SK-N-SH (cell line): ENCODE results near the gene SYNJ2. TPM values are rescaled to one million over a fixed set of nuclear protein-coding genes. Genes with fewer than 3 reads are reported as not detected.

Experiments
- CTCF ChIA-PET: fragments of 300-600, 350-600 bp; formaldehyde crosslinking; extraction: SDS; loops from one replicate; lab custom pipeline; 2021; lab: Yijun Ruan, JAX
- POLR2A ChIA-PET: fragments of 350-600 bp; sonication (Branson Sonifier 250); formaldehyde crosslinking; extraction: SDS; loops from one replicate; lab custom pipeline; 2020; ENCODE audit warnings: antibody characterized with exemption, inconsistent platforms; lab: Yijun Ruan, JAX
- DNase-seq: peaks from one replicate; pipeline ENCODE4 v3.0.0; 2012
- H2AFZ ChIP-seq: fragments of 200-600 bp; sonication (generic); 2 replicates; pipeline ENCODE4 v1.8.1; 2016; ENCODE audit warnings: antibody characterized with exemption, mild to moderate bottlenecking, low read depth
- H3F3A ChIP-seq: fragments of 200-600 bp; sonication (generic); replicated peaks from 2 replicates; pipeline ENCODE3; 2016; ENCODE audit warnings: antibody characterized with exemption, mild to moderate bottlenecking; ENCODE audit not compliant: insufficient read depth
- H3K27ac ChIP-seq, 2 experiments: fragments of 200-500 bp in 1 of 2; fragments of 200-600 bp in 1 of 2; sonication (Bioruptor generic) in 1 of 2; sonication (generic), shearing (Covaris generic) in 1 of 2; 2 replicates each; pipeline versions ENCODE4 v1.5.1 to v1.6.1; 2014 to 2016; ENCODE audit warnings: low read depth in 2 of 2, inconsistent platforms in 1 of 2, low read length in 1 of 2, mild to moderate bottlenecking in 1 of 2, mixed read lengths in 1 of 2
- H3K27me3 ChIP-seq: fragments of 200-600 bp; sonication (generic), shearing (Covaris generic); 2 replicates; pipeline ENCODE4 v1.6.1; 2016; ENCODE audit warnings: mixed run types; ENCODE audit not compliant: insufficient read depth
- H3K36me3 ChIP-seq, 2 experiments: fragments of 200-500 bp in 1 of 2; fragments of 200-600 bp in 1 of 2; sonication (Bioruptor generic) in 1 of 2; sonication (generic) in 1 of 2; replicated peaks in 1 of 2; 2 replicates each; pipeline versions ENCODE3 to v1.5.1; 2014 to 2016; ENCODE audit warnings: low read length in 1 of 2, mild to moderate bottlenecking in 1 of 2; ENCODE audit not compliant: insufficient read depth in 2 of 2, control insufficient read depth in 1 of 2
- H3K4me1 ChIP-seq, 2 experiments: fragments of 200-500 bp in 1 of 2; fragments of 200-600 bp in 1 of 2; sonication (Bioruptor generic) in 1 of 2; sonication (generic), shearing (Covaris generic) in 1 of 2; 2 replicates each; pipeline versions ENCODE4 v1.5.1 to v1.6.1; 2014 to 2016; ENCODE audit warnings: low read depth in 1 of 2, low read length in 1 of 2, mixed run types in 1 of 2; ENCODE audit not compliant: insufficient read depth in 2 of 2, control insufficient read depth in 1 of 2
- H3K4me2 ChIP-seq: fragments of 200-600 bp; sonication (generic), shearing (Covaris generic); 2 replicates; pipeline ENCODE4 v1.6.1; 2017; ENCODE audit warnings: mixed run types
- H3K4me3 ChIP-seq, 2 experiments: fragments of 200-500 bp in 1 of 2; fragments of 200-600 bp in 1 of 2; sonication (Bioruptor generic) in 1 of 2; sonication (generic), shearing (Covaris generic) in 1 of 2; 2 replicates each; pipeline versions ENCODE4 v1.5.1 to v1.8.1; 2014 to 2016; ENCODE audit warnings: low read depth in 2 of 2, inconsistent platforms in 1 of 2, low read length in 1 of 2, mild to moderate bottlenecking in 1 of 2, mixed read lengths in 1 of 2, moderate library complexity in 1 of 2
- H3K79me2 ChIP-seq: fragments of 200-600 bp; sonication (generic); 2 replicates; pipeline ENCODE4 v1.8.1; 2017; ENCODE audit warnings: mild to moderate bottlenecking; ENCODE audit not compliant: insufficient read depth
- H3K9ac ChIP-seq: fragments of 200-600 bp; sonication (generic); 2 replicates; pipeline ENCODE4 v1.6.1; 2017; ENCODE audit warnings: mixed run types
- H3K9me2 ChIP-seq: fragments of 200-600 bp; sonication (generic); 2 replicates; pipeline ENCODE4 v1.6.1; 2017; ENCODE audit warnings: mixed run types
- H3K9me3 ChIP-seq: fragments of 200-600 bp; sonication (generic); 2 replicates; pipeline ENCODE4 v1.6.1; 2017; ENCODE audit warnings: mixed run types, mild to moderate bottlenecking, moderate library complexity
- H4K20me1 ChIP-seq: fragments of 200-600 bp; sonication (generic); 2 replicates; pipeline ENCODE4 v1.6.1; 2017; ENCODE audit warnings: mild to moderate bottlenecking, mixed run types; ENCODE audit not compliant: insufficient read depth
- CHD2 ChIP-seq: fragments of 150-350 bp; IDR thresholded peaks from 2 replicates; pipeline ENCODE4 v1.6.1; 2018; ENCODE audit warnings: low read length; ENCODE audit not compliant: partially characterized antibody
- EP300 ChIP-seq, 2 experiments: IDR thresholded peaks; 2 replicates each; pipeline versions ENCODE4 v1.4.0 to v1.6.1; 2012; ENCODE audit warnings: borderline replicate concordance in 1 of 2, low read depth in 1 of 2, low read length in 1 of 2
- FOSL2 ChIP-seq: IDR thresholded peaks from 2 replicates; pipeline ENCODE4 v1.4.0; 2012; ENCODE audit warnings: low read depth, mild to moderate bottlenecking, moderate library complexity, borderline replicate concordance
- GATA2 ChIP-seq: sonication (generic); formaldehyde crosslinking; IDR thresholded peaks from 2 replicates; pipeline ENCODE4 v1.5.0; 2020; ENCODE audit warnings: mild to moderate bottlenecking, missing genetic modification reagents
- NFIC ChIP-seq: IDR thresholded peaks from 2 replicates; pipeline ENCODE4 v1.4.0; 2012; ENCODE audit warnings: borderline replicate concordance
- POLR2AphosphoS5 ChIP-seq: IDR thresholded peaks from 2 replicates; pipeline ENCODE4 v1.6.1; 2012; ENCODE audit warnings: low read depth, low read length
- SIN3A ChIP-seq: IDR thresholded peaks from 2 replicates; pipeline ENCODE4 v1.6.1; 2012; ENCODE audit warnings: low read depth, mild to moderate bottlenecking, low read length, moderate library complexity, borderline replicate concordance
- TAF1 ChIP-seq: IDR thresholded peaks from 2 replicates; pipeline ENCODE4 v1.6.1; 2012; ENCODE audit warnings: low read depth, mild to moderate bottlenecking, low read length, moderate library complexity, borderline replicate concordance
- TCF12 ChIP-seq: IDR thresholded peaks from 2 replicates; pipeline ENCODE4 v1.4.0; 2012
- WGBS: methylation state at CpG from one replicate; pipeline ENCODE4 v1.1.6; 2017; ENCODE audit warnings: low lambda C conversion rate; 5-methylcytosine and 5-hydroxymethylcytosine counted together
- polyA plus RNA-seq, 3 experiments: library from polyadenylated mRNA; depleted of rRNA; stranded (reverse); fragments of >200 nt; gene quantifications; 2 replicates each; pipeline ENCODE4 v1.2.3, GENCODE V29; 2012
- TF ChIP-seq, protein P1 (sequence below): IDR thresholded peaks from 2 replicates; pipeline ENCODE4 v1.4.0; 2012; ENCODE audit warnings: low read depth, borderline replicate concordance
- TF ChIP-seq, protein P2 (sequence below): IDR thresholded peaks from 2 replicates; pipeline ENCODE4 v1.4.0; 2012; ENCODE audit warnings: low read depth

The SYNJ2 gene
- polyA plus RNA-seq, 1 of the 3 experiments (the other 2 are of a cell fraction): 40.0 TPM

DNA sequence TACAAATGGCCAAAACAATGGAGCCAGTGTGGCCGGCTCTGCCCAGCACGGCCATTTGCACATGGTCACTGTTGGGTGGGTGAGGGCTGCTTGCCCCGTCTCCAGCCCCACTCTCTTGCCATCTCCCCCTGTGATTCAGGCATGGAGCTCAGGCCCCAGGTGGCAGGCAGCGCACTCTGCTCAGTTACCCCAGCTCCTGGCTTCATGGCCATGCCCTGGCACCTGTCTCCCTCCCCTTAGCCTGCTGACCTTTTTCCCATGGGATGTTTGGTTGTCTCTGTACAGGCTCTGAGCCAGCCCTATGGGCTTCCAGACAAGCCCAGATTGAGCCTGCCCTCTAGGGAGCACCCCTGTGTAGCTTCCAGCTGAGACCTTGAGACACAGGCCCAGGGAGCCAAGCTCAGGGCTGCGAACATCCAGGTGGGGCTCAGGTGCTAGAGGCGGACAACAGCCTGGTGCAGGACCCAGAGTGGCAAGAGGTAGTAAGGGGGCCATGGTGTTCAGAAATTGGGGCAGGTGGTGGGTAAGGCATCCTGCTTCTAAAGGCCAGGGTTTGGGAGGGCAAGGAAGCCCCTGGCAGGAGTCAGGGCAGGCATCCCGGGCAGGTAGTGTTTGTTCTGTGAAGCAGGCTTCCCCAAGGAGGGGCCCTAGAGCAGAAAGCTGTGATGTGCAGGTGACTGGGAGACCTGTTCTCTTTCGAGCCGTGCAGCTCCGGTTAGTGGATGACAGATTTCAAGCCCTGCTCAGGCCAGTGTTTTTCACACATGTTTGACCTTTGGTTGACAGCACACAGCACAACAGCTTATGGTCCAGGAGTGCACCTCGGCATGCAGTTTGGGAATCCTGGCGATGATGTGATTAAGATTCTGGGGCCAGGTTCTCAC is 17.7 kb downstream of the SYNJ2 start:
- Histone ChIP-seq H3K9me3 (no peaks in the 10 kb centered on the region), H3K9ac (no peak overlapping the region), H3K4me1 (peaks cover 20 to 27% of the 10 kb centered on the region in 2 experiments; a peak in 2 of 4 replicates), H3K9me2 (no peaks in the 10 kb centered on the region), H3K27ac (no peak overlapping the region), H3K79me2 (peaks cover 100% of the 10 kb centered on the region), H4K20me1 (peaks cover 24% of the 10 kb centered on the region), H3F3A (peaks cover 20% of the 10 kb centered on the region), H2AFZ (no peak overlapping the region), H3K36me3 (peaks cover 0 to 10% of the 10 kb centered on the region in 2 experiments), H3K27me3 (no peaks in the 10 kb centered on the region), H3K4me2 (no peak overlapping the region), H3K4me3 (no peak overlapping the region)
- WGBS: 94% methylated on average over 11 of the region's 12 CpGs
- POLR2A ChIA-PET: no interaction called here
- no peak for DNase-seq
- TF ChIP-seq, protein P1, sequence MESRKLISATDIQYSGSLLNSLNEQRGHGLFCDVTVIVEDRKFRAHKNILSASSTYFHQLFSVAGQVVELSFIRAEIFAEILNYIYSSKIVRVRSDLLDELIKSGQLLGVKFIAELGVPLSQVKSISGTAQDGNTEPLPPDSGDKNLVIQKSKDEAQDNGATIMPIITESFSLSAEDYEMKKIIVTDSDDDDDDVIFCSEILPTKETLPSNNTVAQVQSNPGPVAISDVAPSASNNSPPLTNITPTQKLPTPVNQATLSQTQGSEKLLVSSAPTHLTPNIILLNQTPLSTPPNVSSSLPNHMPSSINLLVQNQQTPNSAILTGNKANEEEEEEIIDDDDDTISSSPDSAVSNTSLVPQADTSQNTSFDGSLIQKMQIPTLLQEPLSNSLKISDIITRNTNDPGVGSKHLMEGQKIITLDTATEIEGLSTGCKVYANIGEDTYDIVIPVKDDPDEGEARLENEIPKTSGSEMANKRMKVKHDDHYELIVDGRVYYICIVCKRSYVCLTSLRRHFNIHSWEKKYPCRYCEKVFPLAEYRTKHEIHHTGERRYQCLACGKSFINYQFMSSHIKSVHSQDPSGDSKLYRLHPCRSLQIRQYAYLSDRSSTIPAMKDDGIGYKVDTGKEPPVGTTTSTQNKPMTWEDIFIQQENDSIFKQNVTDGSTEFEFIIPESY: no peak
- TF ChIP-seq CHD2: no peak
- TF ChIP-seq FOSL2: no peak
- TF ChIP-seq SIN3A: no peak
- TF ChIP-seq, protein P2, sequence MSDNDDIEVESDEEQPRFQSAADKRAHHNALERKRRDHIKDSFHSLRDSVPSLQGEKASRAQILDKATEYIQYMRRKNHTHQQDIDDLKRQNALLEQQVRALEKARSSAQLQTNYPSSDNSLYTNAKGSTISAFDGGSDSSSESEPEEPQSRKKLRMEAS: no peak
- TF ChIP-seq POLR2AphosphoS5: no peak
- TF ChIP-seq TAF1: no peak
- TF ChIP-seq TCF12: no peak
- no peak for TF ChIP-seq EP300 (IDR thresholded peaks at IDR 0.05; ENCODE audit: borderline replicate concordance in 1 of 2, low read depth in 1 of 2, low read length in 1 of 2)
- CTCF ChIA-PET: interaction anchor here (0.9 to 1.2 kb wide), 2 partner anchors 17 to 18 kb away, joined by 3 to 4 read pairs; no protein-coding TSS in a partner anchor

DNA sequence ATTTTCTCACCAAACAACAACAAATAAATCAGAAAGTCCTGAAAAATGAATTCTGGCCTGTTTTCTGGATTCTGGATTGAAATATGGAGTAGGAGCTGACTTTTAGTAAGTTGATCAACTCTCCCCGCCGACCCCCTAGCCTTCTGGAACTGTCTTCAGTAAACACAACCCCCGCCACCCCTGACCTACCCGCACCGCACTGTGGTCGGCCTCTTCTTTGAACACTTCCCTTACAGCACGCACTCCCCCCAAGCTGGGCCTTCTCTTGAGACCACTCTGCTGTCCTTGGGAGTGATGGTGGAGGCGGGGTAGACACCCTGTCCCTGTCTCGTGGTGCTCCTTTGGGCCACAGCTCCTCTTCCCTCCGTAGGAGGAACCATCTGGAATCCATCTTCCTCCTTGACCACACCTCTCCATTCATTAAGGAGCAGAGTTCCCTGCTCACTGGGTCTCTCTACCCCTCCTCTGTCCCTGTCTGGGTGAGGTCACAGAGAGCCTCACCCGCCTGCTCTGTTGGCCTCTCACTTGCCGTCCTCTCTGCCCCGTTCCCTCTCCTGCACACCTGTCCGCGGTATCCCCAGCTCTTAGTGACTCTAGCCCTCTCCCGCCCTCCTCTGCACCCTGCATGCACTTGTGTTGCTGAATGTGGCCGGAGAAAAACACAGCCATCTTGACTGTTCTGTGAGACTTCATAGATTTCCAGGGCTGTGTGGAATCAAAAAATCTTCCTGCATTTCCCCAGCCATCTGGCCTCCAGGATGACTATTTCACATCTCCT is 19.1 kb downstream of the SYNJ2 start:
- CTCF ChIA-PET: no interaction called here
- no peak for DNase-seq
- Histone ChIP-seq H3K4me2 (no peak overlapping the region), H3K9ac (no peak overlapping the region), H3K27me3 (no peaks in the 10 kb centered on the region), H3K4me1 (peaks cover 19 to 21% of the 10 kb centered on the region in 2 experiments; a peak in 2 of 4 replicates), H3K36me3 (peaks cover 0 to 10% of the 10 kb centered on the region in 2 experiments), H3K27ac (no peak overlapping the region; a peak in 1 of 4 replicates), H3K79me2 (peaks cover 99% of the 10 kb centered on the region), H4K20me1 (peaks cover 21% of the 10 kb centered on the region), H2AFZ (no peak overlapping the region), H3K4me3 (no peak overlapping the region), H3F3A (peaks cover 20% of the 10 kb centered on the region), H3K9me3 (no peaks in the 10 kb centered on the region), H3K9me2 (no peaks in the 10 kb centered on the region)
- 95% methylated on average over 17 of the region's 17 CpGs for WGBS
- POLR2A ChIA-PET: no interaction called here
- TF ChIP-seq NFIC: no peak
- no peak for TF ChIP-seq GATA2
- TF ChIP-seq, protein P1: no peak
- no peak for TF ChIP-seq SIN3A
